G401 (cell line): Measurements from ENCODE around the gene MIF. TPM values are rescaled to one million over a fixed set of nuclear protein-coding genes. Genes with fewer than 3 reads are reported as not detected.
A peak's percentile ranks its signal among the peaks of the same experiment; 100 is the strongest.
"Not testable (repeated sequence)": the region's sequence is repeated elsewhere in the genome, so short reads cannot be mapped to it uniquely, and the experiment has no call there.

Experiments
- DNase-seq: peaks from one replicate; pipeline ENCODE4 v3.0.0-alpha.2; 2015; ENCODE audit warnings: low spot score
- in situ Hi-C: cut with HindIII; loops from 2 replicates; pipeline ENCODE4 v1.10.0; 2016; ENCODE audit warnings: low sequenced_read_pairs, mixed read lengths
- total RNA-seq: library from RNA; depleted of rRNA; stranded (reverse); fragments of >200 nt; shearing (Covaris generic); gene quantifications from 2 replicates; pipeline ENCODE4 v1.2.3, GENCODE V29; 2014; rRNA removed

Gene MIF
- not detected in 2 replicates for total RNA-seq

GRCh38 chr22:23893945-23894709 lies at the start of gene MIF:
MIF (plus strand) TSS chr22:23894383; CDS start chr22:23894475, 92 bp downstream.
- in situ Hi-C loops: no loop called here
- peak; percentile 85 for DNase-seq

GRCh38 chr22:23844739-23845202 lies 49.4 kb upstream of the MIF start:
- in situ Hi-C loops: no loop called here
- DNase-seq: no peak

- in situ Hi-C loops: no loop called here
- DNase-seq: no peak
Measured at GRCh38 chr22:23845265-23846080, 48.7 kb upstream of the MIF start.

GRCh38 chr22:23846081-23846469 lies 48.1 kb upstream of the MIF start:
- in situ Hi-C loops: no loop called here

GRCh38 chr22:23847310-23847920 lies 46.8 kb upstream of the MIF start:
- DNase-seq: no peak
- in situ Hi-C loops: no loop called here

More at GRCh38 chr22:23846081-23846469, 48.1 kb upstream of the MIF start:
- DNase-seq: no peak

- in situ Hi-C loops: no loop called here
- DNase-seq: no peak
Measured at GRCh38 chr22:23847991-23848864, 46.0 kb upstream of the MIF start.

GRCh38 chr22:23849009-23850006 lies 44.9 kb upstream of the MIF start:
- in situ Hi-C loops: no loop called here
- peak; percentile 69 for DNase-seq

- in situ Hi-C loops: no loop called here
- DNase-seq: no peak
Measured at GRCh38 chr22:23850136-23850611, 44.0 kb upstream of the MIF start.

- peak; percentile 74 for DNase-seq
- in situ Hi-C loops: no loop called here
Measured at GRCh38 chr22:23856721-23857605, 37.2 kb upstream of the MIF start.

- in situ Hi-C loops: no loop called here
- DNase-seq: peak; percentile 95
Measured at GRCh38 chr22:23857606-23858483, 36.3 kb upstream of the MIF start, which contains the start of gene SLC2A11. SLC2A11 (plus strand) TSS chr22:23857875; CDS start chr22:23858000, 125 bp downstream.

- DNase-seq: no peak
- in situ Hi-C loops: no loop called here
Measured at GRCh38 chr22:23858484-23858815, 35.7 kb upstream of the MIF start.

- in situ Hi-C loops: no loop called here
- no peak for DNase-seq
Measured at GRCh38 chr22:23859201-23859600, 35.0 kb upstream of the MIF start.

- in situ Hi-C loops, DNase-seq: not testable (repeated sequence)
Measured at GRCh38 chr22:23860187-23860586, 34.0 kb upstream of the MIF start.

- DNase-seq: no peak
- in situ Hi-C loops: no loop called here
Measured at GRCh38 chr22:23862103-23862502, 32.1 kb upstream of the MIF start.

GRCh38 chr22:23864499-23865154 lies 29.6 kb upstream of the MIF start:
- in situ Hi-C loops, DNase-seq: not testable (repeated sequence)
